Stimulated activated CD4-positive, alpha-beta T cell treated with anti-CD3 and anti-CD28 coated beads, Interleukin-4, amount 100 ng/mL, for 4 hours (primary cell): ENCODE data around the gene RBPMS2.
A peak's percentile ranks its signal among the peaks of the same experiment; 100 is the strongest.
"Not testable (repeated sequence)": the region's sequence is repeated elsewhere in the genome, so short reads cannot be mapped to it uniquely, and the experiment has no call there.

Source experiments
- DNase-seq, 2 experiments: peaks; one replicate each; pipeline ENCODE4 v3.0.0-alpha.2; 2020

The RBPMS2 gene

GRCh38 chr15:64749999-64750657, 25.3 kb downstream of the RBPMS2 start:
- DNase-seq: no peak

GRCh38 chr15:64749167-64749566, 26.2 kb downstream of the RBPMS2 start:
- DNase-seq: no peak

GRCh38 chr15:64748251-64748650, 27.1 kb downstream of the RBPMS2 start:
- no peak for DNase-seq

GRCh38 chr15:64747578-64747977, 27.8 kb downstream of the RBPMS2 start:
- no peak for DNase-seq

- no peak for DNase-seq
Observed at GRCh38 chr15:64746921-64747320, 28.5 kb downstream of the RBPMS2 start.

GRCh38 chr15:64746356-64746755, 29.0 kb downstream of the RBPMS2 start:
- DNase-seq: no peak

GRCh38 chr15:64743691-64744090, 31.7 kb downstream of the RBPMS2 start:
- DNase-seq: no peak

- no peak for DNase-seq
Observed at GRCh38 chr15:64742921-64743320, 32.5 kb downstream of the RBPMS2 start.

- DNase-seq: no peak
Observed at GRCh38 chr15:64742385-64742784, 33.0 kb downstream of the RBPMS2 start.

- DNase-seq: not testable (repeated sequence)
Observed at GRCh38 chr15:64741708-64742107, 33.7 kb downstream of the RBPMS2 start.

- DNase-seq: no peak
Observed at GRCh38 chr15:64740311-64741170, 34.8 kb downstream of the RBPMS2 start.

- no peak for DNase-seq
Observed at GRCh38 chr15:64739577-64740143, 35.7 kb downstream of the RBPMS2 start.

- DNase-seq: no peak
Observed at GRCh38 chr15:64739156-64739555, 36.2 kb downstream of the RBPMS2 start.

GRCh38 chr15:64738226-64739095, 36.9 kb downstream of the RBPMS2 start:
- DNase-seq: no peak

- DNase-seq: no peak
Observed at GRCh38 chr15:64732156-64732860, 43.1 kb downstream of the RBPMS2 start.

- no peak for DNase-seq
Observed at GRCh38 chr15:64731805-64732151, 43.6 kb downstream of the RBPMS2 start.

GRCh38 chr15:64731012-64731804, 44.2 kb downstream of the RBPMS2 start:
- peak; percentile 73 to 86 for DNase-seq

GRCh38 chr15:64730151-64730550, 45.2 kb downstream of the RBPMS2 start:
- DNase-seq: no peak

GRCh38 chr15:64720188-64720587, 55.2 kb downstream of the RBPMS2 start:
- DNase-seq: no peak

- peak in 1 of 2 experiments; percentile 13 for DNase-seq
Observed at GRCh38 chr15:64717735-64718495, 57.5 kb downstream of the RBPMS2 start.

GRCh38 chr15:64717130-64717529, 58.3 kb downstream of the RBPMS2 start:
- DNase-seq: no peak
